GM21515 (cell line): ENCODE measurements around the gene MTCL1.

ENCODE experiments used
- ATAC-seq: cut with Tn5 transposase; IDR thresholded peaks from one replicate; pipeline ENCODE4 v1.9.1; 2021; ENCODE audit not compliant: unreplicated experiment

MTCL1 gene

GRCh38 chr18:8806100-8806797, 100.9 kb downstream of the MTCL1 start:
- ATAC-seq = no peak

- no peak for ATAC-seq
Measured at GRCh38 chr18:8806798-8807487, 101.6 kb downstream of the MTCL1 start.

GRCh38 chr18:8807488-8807805, 102.1 kb downstream of the MTCL1 start:
- no peak for ATAC-seq

- ATAC-seq = no peak
Measured at GRCh38 chr18:8808001-8808400, 102.6 kb downstream of the MTCL1 start.

- ATAC-seq = no peak
Measured at GRCh38 chr18:8809514-8809913, 104.2 kb downstream of the MTCL1 start.

GRCh38 chr18:8810157-8810556, 104.8 kb downstream of the MTCL1 start:
- ATAC-seq = no peak

- no peak for ATAC-seq
Measured at GRCh38 chr18:8811115-8811514, 105.8 kb downstream of the MTCL1 start.

GRCh38 chr18:8812631-8813030, 107.3 kb downstream of the MTCL1 start:
- no peak for ATAC-seq

GRCh38 chr18:8813611-8814010, 108.3 kb downstream of the MTCL1 start:
- no peak for ATAC-seq

- ATAC-seq = no peak
Measured at GRCh38 chr18:8814206-8814605, 108.8 kb downstream of the MTCL1 start.

GRCh38 chr18:8816220-8816619, 110.9 kb downstream of the MTCL1 start:
- no peak for ATAC-seq

- ATAC-seq = no peak
Measured at GRCh38 chr18:8816816-8817215, 111.5 kb downstream of the MTCL1 start.

GRCh38 chr18:8818982-8819381, 113.6 kb downstream of the MTCL1 start:
- ATAC-seq = no peak

- no peak for ATAC-seq
Measured at GRCh38 chr18:8820396-8821082, 115.2 kb downstream of the MTCL1 start.

GRCh38 chr18:8821083-8821465, 115.7 kb downstream of the MTCL1 start:
- ATAC-seq = no peak

GRCh38 chr18:8821531-8821930, 116.2 kb downstream of the MTCL1 start:
- no peak for ATAC-seq

GRCh38 chr18:8822643-8823042, 117.3 kb downstream of the MTCL1 start:
- ATAC-seq = no peak

- ATAC-seq = no peak
Measured at GRCh38 chr18:8823530-8823929, 118.2 kb downstream of the MTCL1 start.

- no peak for ATAC-seq
Measured at GRCh38 chr18:8824846-8825245, 119.5 kb downstream of the MTCL1 start.

- ATAC-seq = no peak
Measured at GRCh38 chr18:8825273-8825672, 119.9 kb downstream of the MTCL1 start.

- ATAC-seq = no peak
Measured at GRCh38 chr18:8825729-8826375, 120.5 kb downstream of the MTCL1 start.

GRCh38 chr18:8826514-8826913, 121.2 kb downstream of the MTCL1 start:
- ATAC-seq = no peak
